ENCODE measurements around the gene MITD1. TPM values are rescaled to one million over a fixed set of nuclear protein-coding genes. Genes with fewer than 3 reads are reported as not detected.

The MITD1 gene
- polyA plus RNA-seq, 1 donor from 2014 or later, result 87.7 TPM

DNA sequence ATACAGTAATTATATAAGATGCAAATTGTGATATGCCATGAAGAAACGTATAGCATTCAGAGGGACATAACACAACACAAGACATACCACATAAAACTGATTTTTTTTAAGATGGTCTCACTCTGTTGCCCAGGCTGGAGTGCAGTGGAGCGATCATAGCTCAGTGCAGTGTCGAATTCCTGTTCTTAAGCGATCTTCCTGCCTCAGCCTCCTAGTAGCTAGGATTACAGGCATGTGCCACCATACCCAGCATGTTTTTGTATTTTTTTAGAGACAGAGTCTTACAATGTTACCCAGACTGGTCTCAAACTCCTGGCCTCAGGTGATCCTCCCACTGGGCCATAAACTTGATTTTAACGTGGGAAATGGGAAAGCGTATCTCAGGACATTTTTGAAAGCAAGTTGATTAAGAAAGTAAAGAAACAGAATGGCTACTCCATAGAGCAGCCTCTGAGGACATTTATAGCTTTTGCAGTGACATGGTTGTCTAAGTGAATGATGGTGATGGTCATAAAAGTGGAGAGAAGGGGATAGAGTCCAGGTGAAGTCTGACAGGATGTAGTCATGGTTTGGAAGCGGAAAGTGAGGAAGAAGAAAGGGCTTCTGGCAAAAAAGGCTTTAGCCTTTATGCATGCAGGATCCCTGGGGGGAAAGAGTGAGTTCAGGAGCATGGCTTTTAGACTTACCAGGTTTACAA lies 28.5 kb downstream of the MITD1 start:
- Histone ChIP-seq H3K9me2 (ENCODE audit: insufficient read depth, low read length) (no peaks in the 10 kb centered on the region), H3K9me3 (ENCODE audit: low read length) (no peaks in the 10 kb centered on the region), H4K20me1 (ENCODE audit: insufficient read depth) (no peaks in the 10 kb centered on the region), H3F3A (ENCODE audit: insufficient read depth, low read length, poor library complexity, severe bottlenecking) (no peaks in the 10 kb centered on the region), H3K27ac (ENCODE audit: low read length) (no peak overlapping the region), H3K4me2 (ENCODE audit: low read length) (no peak overlapping the region), H3K79me2 (replicated peaks; ENCODE audit: insufficient read depth, low read length) (no peaks in the 10 kb centered on the region), H3K4me3 (ENCODE audit: low read length) (no peak overlapping the region), H3K36me3 (ENCODE audit: insufficient read depth, low read length) (no peaks in the 10 kb centered on the region), H2AFZ (ENCODE audit: low read depth, low read length) (no peak overlapping the region), H3K27me3 (ENCODE audit: insufficient read depth, low read depth, low read length) (no peaks in the 10 kb centered on the region), H3K9ac (ENCODE audit: low read length) (no peak overlapping the region)
- TF ChIP-seq MXI1 (conservative IDR thresholded peaks at IDR 0.05; ENCODE audit: poor library complexity, severe bottlenecking) (no peak), RAD21 (conservative IDR thresholded peaks at IDR 0.05) (no peak), SMC3 (conservative IDR thresholded peaks at IDR 0.05; ENCODE audit: poor library complexity) (no peak), TAF1 (IDR thresholded peaks at IDR 0.05; ENCODE audit: low read depth) (no peak), EP300 (conservative IDR thresholded peaks at IDR 0.05; ENCODE audit: poor library complexity, severe bottlenecking) (no peak), POLR2AphosphoS5 (IDR thresholded peaks at IDR 0.05) (no peak), EZH2 (IDR thresholded peaks at IDR 0.05; ENCODE audit: borderline replicate concordance, insufficient read depth, low read length, poor library complexity, severe bottlenecking) (no peak)
- TF ChIP-seq, protein P1, sequence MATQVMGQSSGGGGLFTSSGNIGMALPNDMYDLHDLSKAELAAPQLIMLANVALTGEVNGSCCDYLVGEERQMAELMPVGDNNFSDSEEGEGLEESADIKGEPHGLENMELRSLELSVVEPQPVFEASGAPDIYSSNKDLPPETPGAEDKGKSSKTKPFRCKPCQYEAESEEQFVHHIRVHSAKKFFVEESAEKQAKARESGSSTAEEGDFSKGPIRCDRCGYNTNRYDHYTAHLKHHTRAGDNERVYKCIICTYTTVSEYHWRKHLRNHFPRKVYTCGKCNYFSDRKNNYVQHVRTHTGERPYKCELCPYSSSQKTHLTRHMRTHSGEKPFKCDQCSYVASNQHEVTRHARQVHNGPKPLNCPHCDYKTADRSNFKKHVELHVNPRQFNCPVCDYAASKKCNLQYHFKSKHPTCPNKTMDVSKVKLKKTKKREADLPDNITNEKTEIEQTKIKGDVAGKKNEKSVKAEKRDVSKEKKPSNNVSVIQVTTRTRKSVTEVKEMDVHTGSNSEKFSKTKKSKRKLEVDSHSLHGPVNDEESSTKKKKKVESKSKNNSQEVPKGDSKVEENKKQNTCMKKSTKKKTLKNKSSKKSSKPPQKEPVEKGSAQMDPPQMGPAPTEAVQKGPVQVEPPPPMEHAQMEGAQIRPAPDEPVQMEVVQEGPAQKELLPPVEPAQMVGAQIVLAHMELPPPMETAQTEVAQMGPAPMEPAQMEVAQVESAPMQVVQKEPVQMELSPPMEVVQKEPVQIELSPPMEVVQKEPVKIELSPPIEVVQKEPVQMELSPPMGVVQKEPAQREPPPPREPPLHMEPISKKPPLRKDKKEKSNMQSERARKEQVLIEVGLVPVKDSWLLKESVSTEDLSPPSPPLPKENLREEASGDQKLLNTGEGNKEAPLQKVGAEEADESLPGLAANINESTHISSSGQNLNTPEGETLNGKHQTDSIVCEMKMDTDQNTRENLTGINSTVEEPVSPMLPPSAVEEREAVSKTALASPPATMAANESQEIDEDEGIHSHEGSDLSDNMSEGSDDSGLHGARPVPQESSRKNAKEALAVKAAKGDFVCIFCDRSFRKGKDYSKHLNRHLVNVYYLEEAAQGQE (IDR thresholded peaks at IDR 0.05; ENCODE audit: borderline replicate concordance), result no peak
- TF ChIP-seq, protein P2, sequence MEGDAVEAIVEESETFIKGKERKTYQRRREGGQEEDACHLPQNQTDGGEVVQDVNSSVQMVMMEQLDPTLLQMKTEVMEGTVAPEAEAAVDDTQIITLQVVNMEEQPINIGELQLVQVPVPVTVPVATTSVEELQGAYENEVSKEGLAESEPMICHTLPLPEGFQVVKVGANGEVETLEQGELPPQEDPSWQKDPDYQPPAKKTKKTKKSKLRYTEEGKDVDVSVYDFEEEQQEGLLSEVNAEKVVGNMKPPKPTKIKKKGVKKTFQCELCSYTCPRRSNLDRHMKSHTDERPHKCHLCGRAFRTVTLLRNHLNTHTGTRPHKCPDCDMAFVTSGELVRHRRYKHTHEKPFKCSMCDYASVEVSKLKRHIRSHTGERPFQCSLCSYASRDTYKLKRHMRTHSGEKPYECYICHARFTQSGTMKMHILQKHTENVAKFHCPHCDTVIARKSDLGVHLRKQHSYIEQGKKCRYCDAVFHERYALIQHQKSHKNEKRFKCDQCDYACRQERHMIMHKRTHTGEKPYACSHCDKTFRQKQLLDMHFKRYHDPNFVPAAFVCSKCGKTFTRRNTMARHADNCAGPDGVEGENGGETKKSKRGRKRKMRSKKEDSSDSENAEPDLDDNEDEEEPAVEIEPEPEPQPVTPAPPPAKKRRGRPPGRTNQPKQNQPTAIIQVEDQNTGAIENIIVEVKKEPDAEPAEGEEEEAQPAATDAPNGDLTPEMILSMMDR (IDR thresholded peaks at IDR 0.05; ENCODE audit: poor library complexity, severe bottlenecking), result no peak

DNA sequence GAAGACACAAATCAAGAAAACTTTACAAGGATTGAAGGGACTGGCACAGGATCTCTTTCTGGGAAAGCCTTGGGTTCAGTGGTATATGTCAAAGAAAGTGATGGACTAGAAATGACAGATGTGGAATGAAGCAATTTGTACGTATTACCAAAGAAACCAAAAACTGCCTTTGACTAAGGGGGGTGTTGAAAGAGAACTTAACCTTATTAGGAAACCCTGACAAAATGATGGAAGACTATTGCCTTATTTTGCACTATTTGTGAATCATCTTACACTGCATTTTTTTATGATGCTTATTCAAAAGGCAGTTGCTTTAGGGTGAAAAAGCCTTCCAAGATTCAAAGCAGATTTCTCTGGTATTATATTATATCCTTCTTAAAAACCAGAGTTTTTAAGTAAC lies 30.2 kb downstream of the MITD1 start:
- no peak overlapping the region for H3K4me2 ChIP-seq (ENCODE audit: low read length)
- no peak overlapping the region for H2AFZ ChIP-seq (ENCODE audit: low read depth, low read length)
- H3K79me2 ChIP-seq (replicated peaks; ENCODE audit: insufficient read depth, low read length), result no peaks in the 10 kb centered on the region
- H4K20me1 ChIP-seq (ENCODE audit: insufficient read depth), result no peaks in the 10 kb centered on the region
- H3K27ac ChIP-seq (ENCODE audit: low read length), result no peak overlapping the region
- TF ChIP-seq, protein P1 (IDR thresholded peaks at IDR 0.05; ENCODE audit: borderline replicate concordance), result no peak
- no peak for TF ChIP-seq TAF1 (IDR thresholded peaks at IDR 0.05; ENCODE audit: low read depth)
- TF ChIP-seq SMC3 (conservative IDR thresholded peaks at IDR 0.05; ENCODE audit: poor library complexity), result no peak
- no peak for TF ChIP-seq EP300 (conservative IDR thresholded peaks at IDR 0.05; ENCODE audit: poor library complexity, severe bottlenecking)
- TF ChIP-seq POLR2AphosphoS5 (IDR thresholded peaks at IDR 0.05), result no peak
- TF ChIP-seq EZH2 (IDR thresholded peaks at IDR 0.05; ENCODE audit: borderline replicate concordance, insufficient read depth, low read length, poor library complexity, severe bottlenecking), result no peak
- TF ChIP-seq, protein P2 (IDR thresholded peaks at IDR 0.05; ENCODE audit: poor library complexity, severe bottlenecking), result no peak
- no peak for TF ChIP-seq MXI1 (conservative IDR thresholded peaks at IDR 0.05; ENCODE audit: poor library complexity, severe bottlenecking)
- TF ChIP-seq RAD21 (conservative IDR thresholded peaks at IDR 0.05), result no peak
- H3K4me3 ChIP-seq (ENCODE audit: low read length), result no peak overlapping the region
- no peaks in the 10 kb centered on the region for H3K27me3 ChIP-seq (ENCODE audit: insufficient read depth, low read depth, low read length)
- no peaks in the 10 kb centered on the region for H3K9me3 ChIP-seq (ENCODE audit: low read length)
- H3K9ac ChIP-seq (ENCODE audit: low read length), result no peak overlapping the region
- no peaks in the 10 kb centered on the region for H3K9me2 ChIP-seq (ENCODE audit: insufficient read depth, low read length)
- H3K36me3 ChIP-seq (ENCODE audit: insufficient read depth, low read length), result no peaks in the 10 kb centered on the region
- H3F3A ChIP-seq (ENCODE audit: insufficient read depth, low read length, poor library complexity, severe bottlenecking), result no peaks in the 10 kb centered on the region
